NCI-H526 (cell line): ENCODE data around the gene KIF3A.

Experiments
- DNase-seq, 2 experiments: peaks; one replicate each; lab custom pipeline; 2025; lab: John Stamatoyannopoulos, UW

Gene KIF3A

DNA sequence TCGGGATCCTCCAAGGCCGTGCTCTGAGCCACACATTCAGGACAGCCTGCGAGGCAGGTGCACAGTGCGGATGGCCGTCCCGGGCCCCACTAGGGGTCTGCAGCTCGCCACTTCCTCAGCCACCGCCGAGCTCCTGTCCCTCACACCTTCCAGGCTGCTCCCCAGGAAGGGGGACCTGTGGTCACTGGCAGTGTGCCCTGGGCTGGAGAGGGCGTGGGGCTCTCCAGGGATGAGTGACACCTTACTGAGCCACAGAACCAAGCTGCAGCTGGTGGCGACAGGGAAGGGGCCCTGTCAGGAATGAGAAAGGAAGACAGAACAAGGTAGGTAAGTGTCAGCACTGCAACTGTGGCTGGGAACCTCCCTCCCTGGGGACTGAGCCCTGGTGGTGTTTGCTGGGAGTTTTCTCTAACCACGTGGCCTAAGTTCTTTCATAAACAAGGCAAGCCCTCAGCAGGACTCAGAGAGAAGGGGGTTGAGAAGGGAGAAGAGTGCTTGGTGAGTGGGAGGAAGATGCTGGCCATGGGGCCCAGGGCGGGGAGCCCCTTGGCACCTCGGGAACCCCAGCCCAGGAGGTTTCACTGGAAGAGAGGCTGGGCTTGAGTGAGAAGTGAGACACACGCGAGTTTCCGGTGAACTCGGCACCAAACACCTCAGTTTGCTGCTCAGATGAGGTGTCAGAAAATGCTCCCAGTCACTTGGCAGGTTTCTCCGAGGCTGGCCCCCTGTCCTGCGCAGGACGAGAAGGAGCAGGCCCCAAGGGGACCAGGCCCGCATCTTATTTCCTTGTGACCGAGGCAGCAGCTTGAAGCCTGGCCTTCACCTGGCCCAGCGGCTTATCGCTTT is 74.2 kb downstream of the KIF3A start:
- peak in 1 of 2 experiments; percentile 28 for DNase-seq

DNA sequence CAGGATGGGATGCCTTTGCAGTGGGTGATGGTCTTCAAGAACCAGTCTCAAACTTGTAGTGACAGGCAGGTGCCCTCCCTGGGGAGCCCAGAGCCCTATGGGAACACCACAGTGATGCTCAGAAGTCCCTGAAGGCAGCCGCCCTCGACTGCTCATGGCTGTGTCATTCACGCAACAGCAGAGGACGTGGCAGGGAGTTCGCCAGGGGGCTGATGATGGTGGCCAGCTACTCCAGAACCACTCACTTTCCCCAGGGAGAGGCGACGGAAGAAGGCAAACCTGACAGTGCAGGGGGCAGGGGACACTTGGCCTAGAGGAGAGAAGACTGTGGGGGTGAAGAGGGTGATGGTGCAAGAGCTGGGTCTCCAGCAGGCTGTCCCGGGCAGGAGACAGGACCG is 75.3 kb downstream of the KIF3A start:
- no peak for DNase-seq

DNA sequence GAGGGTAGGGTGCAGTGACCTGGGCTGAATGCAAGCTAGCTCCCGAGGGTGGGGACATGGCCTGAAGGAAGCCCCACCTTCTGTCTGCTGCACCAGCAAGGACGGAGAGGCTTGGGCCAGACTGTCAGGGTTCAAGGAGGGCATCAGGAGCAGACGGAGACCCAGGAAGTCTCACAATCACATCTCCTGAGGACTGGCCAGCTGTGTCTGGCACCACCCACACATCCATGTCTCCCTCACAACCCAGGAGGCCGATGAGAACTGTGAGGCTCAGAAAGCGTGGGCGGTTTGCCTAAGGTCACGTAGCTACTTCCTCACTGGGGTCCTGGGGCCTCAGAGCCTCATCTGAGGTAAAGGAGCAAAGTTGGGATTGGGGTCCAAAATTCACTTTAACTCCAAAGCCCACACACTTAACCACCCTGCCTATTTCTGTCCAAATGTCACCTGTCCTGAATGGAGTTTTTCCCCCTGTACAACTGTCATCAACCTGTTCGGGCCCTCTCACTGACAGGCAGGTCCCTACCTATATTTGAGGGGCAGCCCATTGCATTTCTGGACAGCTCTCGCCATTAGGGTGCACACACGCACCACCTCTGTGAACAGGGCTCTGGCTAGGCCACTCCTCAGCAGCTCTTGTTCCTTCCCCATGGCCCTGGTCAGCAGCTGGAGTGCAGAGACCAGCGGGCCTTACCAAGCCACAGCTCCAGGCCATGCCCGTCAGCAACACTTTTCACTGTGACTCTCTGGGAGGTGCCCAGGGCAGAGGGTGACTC is 75.9 kb downstream of the KIF3A start:
- DNase-seq, result no peak

DNA sequence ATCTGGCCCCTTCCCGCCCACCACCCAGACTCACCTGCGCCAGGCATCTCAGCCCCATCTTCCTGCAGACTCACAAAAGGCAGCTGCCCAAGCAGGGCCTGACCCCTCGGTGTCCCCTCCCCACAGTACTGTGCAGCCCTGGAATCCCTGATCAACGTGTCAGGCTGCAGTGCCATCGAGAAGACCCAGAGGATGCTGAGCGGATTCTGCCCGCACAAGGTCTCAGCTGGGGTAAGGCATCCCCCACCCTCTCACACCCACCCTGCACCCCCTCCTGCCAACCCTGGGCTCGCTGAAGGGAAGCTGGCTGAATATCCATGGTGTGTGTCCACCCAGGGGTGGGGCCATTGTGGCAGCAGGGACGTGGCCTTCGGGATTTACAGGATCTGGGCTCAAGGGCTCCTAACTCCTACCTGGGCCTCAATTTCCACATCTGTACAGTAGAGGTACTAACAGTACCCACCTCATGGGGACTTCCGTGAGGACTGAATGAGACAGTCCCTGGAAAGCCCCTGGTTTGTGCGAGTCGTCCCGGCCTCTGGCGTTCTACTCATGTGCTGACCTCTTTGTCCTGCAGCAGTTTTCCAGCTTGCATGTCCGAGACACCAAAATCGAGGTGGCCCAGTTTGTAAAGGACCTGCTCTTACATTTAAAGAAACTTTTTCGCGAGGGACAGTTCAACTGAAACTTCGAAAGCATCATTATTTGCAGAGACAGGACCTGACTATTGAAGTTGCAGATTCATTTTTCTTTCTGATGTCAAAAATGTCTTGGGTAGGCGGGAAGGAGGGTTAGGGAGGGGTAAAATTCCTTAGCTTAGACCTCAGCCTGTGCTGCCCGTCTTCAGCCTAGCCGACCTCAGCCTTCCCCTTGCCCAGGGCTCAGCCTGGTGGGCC is 77.5 kb downstream of the KIF3A start:
- no peak for DNase-seq

DNA sequence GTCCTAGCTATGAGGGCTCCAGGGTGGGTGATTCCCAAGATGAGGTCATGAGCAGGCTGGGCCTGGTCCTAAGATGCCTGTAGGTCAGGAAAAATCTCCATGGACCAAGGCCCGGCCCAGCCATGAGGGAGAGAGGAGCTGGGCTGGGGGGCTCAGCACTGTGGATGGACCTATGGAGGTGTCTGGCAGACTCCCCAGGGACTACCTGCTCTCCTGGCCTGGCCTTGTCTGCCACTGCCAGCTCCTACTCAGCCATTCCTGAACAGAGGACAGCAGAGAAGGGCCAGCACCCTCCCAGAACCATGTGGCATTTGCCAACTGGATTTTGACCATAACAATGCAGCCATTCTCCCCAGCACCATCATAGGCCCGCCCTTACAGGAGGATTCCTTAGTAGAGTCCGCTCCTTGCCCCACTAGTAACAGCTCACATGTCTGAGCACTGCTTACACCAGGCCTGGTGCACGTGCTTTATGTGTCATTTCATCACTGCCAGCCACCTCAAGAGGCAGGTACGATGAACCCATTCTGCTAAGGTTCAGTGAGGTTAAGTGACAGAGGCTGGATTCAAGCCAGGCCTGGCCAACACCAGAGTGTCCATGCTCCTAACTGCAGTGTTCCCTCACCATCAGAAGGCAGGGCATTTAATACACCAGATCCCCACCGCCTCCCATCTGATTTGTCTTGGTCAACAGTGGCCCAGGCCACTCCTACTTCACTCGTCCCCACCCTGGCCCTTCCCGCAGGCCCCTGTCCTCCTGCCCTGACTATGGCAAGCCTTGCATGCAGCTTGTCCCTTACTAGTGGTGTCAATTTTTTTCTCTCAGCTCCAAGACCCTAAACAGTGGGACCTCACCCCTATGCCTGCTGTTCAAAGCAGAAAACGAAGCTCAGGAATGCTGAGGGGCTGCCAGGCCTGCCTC is 78.7 kb downstream of the KIF3A start:
- DNase-seq, result no peak

DNA sequence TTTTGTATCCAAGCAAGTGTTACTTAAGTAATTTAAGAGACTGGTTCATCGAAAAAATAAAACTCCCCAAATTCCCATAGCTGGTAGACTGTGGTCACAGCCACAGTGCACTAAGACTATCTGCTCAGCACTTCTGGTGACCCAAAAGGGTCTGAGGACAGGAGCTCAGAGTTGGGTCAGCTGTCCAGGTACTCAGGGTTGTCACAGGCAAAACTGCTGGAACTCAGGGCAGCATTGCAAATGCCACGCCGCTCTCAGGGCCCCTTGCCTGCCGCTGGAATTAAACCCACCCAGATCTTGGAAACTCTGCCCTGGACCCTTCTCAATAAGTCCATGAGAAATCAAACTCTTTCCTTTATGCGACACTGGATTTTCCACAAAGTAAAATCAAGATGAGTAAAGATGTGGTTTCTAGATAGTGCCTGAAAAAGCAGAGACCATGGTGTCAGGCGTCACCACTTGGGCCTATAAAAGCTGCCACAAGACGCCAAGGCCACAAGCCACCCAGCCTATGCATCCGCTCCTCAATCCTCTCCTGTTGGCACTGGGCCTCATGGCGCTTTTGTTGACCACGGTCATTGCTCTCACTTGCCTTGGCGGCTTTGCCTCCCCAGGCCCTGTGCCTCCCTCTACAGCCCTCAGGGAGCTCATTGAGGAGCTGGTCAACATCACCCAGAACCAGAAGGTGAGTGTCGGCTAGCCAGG is 79.5 kb downstream of the KIF3A start, which contains the start of gene IL13:
IL13 (plus strand) TSS at position 498 of the 705 bp plus-strand sequence; CDS start at position 512, 14 bp downstream.
- no peak for DNase-seq

DNA sequence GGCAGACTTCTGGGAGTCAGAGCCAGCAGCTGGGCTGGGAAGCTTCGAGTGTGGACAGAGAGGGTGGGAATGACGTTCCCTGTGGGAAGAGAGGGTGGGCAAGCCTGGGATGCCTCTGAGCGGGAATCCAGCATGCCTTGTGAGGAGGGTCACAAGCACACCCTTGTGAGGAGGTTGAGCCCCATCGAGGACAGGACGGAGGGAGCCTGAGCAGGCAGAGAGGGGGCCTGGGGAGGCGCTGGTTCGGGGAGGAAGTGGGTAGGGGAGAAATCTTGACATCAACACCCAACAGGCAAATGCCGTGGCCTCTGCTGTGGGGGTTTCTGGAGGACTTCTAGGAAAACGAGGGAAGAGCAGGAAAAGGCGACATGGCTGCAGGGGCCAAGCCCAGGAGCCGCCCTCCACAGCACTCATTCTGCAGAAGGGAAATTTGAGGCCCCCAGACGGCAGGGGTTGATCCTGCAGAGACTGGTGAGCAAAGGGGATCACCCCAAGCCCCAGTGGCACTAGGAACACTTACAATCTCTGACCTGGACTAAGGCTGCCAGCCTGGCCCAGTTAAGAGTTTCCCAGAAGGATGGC is 80.5 kb downstream of the KIF3A start:
- no peak for DNase-seq

DNA sequence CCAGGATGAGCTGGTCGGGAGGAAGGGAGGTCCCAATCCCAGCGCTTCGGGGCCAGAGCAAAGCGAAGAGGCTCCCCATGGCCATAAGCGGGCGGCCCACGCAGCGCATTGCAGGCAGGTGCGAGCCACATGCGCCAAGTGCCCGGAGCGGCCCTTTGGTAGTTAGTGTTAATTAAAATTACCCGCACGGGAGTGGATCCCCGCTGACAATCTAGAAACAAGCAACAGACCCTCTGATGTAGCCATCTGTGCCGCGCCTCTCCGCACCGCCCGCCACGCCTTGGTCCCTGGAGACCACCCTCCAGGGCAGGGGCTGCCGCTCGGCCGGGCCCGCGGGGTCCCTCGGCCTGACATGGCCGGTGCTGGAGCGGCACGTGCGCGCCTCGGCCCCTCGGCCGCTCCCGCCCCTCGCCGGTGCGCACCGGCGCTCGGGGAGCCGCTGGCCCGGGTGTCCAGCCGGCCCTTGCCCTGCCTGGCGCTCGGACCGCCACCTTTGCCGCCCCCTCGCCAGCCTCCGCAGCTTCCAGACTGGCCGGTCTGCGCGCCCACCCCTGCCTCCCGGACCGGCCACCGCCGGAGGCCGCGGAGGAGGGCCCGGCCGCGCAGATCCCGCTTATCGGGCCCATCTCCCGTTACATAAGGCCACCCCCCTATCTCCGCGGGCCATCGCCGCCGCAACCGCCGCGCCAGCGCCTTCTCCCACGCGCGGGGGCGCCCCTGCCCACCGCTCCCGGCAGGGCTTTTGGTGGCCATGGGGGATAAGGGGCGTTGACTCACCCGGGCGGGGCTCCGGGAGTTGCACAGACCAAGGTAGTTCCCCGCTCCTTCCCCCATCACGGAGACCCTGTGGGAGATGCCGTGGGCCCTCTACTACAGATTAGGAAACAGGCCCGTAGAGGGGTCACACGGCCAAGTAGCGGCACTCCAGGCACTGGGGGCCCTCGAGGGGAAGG is 81.2 kb downstream of the KIF3A start:
- DNase-seq, result peak in 1 of 2 experiments; percentile 28

DNA sequence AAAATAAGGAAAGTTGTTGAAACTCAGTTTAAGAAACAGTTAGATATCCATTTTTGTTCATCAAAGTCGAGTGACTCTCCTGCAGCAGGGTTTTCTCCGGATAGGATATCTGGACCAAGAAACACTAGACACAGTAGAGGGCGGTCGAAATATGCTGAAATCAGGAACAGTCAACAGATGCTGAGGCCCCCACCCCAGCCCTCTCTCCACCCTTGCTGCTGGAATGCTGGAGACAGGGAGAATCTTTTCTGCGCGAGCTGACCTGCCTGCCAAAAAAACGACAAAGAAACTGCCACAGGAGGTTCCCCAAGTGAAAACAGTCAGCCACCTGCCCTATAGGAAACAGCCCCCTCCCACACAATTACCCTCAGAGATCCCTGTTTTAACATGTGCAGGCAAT is 83.6 kb downstream of the KIF3A start:
- no peak for DNase-seq

DNA sequence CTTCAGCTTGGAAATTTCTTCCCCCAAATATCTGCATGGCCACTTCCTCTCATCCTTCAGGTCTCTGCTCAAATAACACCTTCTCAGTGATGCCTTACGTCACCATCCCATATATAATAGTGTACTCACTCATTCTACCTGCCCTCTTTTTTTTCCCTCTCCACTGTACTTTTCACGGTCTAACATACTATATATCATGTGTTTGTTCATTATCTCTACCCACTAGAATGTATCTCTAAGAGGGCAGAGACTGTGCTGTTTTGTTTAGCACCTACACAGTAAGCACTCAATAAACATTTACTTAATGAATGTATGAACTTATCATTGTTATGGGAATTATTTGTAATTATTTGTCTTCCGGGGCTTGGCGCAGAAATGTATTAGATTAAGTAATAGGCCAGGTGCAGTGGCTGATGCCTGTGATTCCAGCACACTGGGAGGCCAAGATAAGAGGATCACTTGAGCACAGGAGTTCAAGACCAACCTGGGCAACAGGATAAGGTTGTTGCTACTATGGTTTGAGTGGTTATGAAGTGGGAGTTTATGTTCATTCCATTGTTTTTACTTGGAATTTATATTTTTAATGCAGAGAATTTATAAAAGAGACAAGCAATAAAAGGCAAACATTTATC is 85.4 kb downstream of the KIF3A start:
- DNase-seq, result no peak

DNA sequence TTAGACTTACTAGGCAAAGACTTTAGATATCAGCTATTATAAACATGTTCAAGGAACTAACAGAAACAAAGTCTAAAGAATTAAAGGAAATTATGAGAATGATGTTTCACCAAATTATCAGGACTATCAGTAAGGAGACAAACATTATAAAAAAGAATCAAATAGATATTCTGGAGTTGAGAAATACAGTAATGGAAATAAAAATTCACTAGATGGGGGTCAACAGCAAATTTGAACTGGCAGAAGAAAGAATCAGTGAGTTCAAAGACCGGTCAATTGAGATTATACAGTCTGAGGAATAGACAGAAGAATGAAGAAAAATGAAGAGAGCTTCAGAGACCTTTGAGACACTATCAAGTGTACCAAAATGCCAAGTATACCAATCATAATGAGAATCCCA is 89.0 kb downstream of the KIF3A start:
- no peak for DNase-seq

DNA sequence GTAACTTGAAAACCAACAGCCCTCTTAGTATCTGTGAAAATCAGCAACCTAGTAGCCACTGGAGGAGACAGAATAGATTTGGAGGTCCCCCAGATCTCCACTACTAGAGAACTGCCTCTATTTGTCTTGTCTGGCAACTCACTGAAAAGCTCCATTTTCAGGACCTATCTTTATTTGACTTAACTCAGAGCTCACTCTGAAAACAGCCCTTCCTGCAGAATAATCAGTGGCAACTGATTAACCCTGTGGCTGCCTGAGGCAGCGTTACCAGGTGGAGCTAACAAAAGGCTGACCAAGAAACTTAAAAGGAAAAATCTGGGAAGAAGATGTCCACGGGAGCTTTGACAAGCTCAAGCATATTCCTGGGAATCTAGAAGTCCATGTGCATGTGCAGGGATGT is 89.9 kb downstream of the KIF3A start:
- DNase-seq, result no peak

DNA sequence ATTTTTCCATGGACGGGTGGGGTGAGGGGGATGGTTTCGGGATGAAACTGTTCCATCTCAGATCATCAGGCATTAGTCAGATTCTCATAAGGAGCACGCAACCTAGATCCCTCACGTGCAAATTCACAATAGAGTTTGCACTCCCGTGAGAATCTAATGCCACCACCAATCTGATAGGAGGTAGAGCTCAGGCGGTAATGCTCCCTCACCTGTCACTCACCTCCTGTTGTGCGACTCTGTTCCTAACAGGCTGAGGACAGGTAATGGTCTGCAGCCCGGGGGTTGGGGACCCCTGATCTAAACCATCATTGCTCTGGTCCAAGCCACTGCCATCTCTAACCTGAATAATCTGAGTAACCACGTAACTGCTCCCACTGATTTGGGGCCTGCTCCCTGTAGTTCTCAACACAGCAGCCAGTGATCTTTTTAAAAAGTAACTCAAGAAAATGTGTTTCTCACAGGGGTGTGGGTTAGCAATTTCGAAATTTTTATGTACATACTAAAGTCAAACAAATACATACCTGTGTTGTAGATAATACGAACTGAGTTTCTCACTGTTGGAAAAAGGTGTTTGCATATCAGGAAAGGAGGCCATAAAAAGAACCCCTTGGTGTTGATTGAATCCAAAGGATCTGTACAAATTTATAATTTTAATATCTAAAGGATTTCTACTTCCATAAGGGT is 90.6 kb downstream of the KIF3A start:
- DNase-seq, result no peak

DNA sequence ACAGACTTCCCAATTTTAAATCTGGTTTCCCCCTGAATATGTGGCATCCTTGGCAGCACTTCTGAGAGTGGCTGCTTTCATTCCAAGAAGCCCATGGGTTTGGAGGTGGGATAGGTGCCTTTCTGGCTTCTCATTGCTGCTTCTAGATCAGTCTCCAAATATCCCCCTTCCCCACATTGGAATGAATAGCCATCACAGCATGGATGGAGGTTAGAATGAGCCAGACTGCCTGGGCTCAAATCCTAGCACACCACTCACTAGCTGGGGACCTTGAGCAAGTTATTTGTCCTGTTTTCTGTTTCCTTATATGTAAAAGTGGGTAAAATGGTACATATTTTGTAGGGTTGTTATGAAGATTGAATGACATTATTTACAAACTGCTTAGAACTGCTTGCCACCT is 93.2 kb downstream of the KIF3A start:
- no peak for DNase-seq
